Activated T-cell treated with anti-CD3 and anti-CD28 coated beads for 4 hours (primary cell): ENCODE results near the gene RNASE4.

Experiments used
- DNase-seq: peaks from one replicate; pipeline ENCODE4 v3.0.0-alpha.2; 2020

RNASE4 gene

GRCh38 chr14:20748439-20748838 is 64.1 kb downstream of the RNASE4 start:
- DNase-seq: no peak

GRCh38 chr14:20750194-20750593 is 65.8 kb downstream of the RNASE4 start:
- DNase-seq: no peak
